Measurements from ENCODE around the gene RALGPS1.

The RALGPS1 gene

GRCh38 chr9:126980231-126980630 lies 65.6 kb downstream of the RALGPS1 start:
- no peak for TF ChIP-seq CTCF (IDR thresholded peaks at IDR 0.05; ENCODE audit: low read depth, low read length)

GRCh38 chr9:126981218-126981617 lies 66.6 kb downstream of the RALGPS1 start:
- TF ChIP-seq CTCF (IDR thresholded peaks at IDR 0.05; ENCODE audit: low read depth, low read length): no peak
- H3K4me3 ChIP-seq (ENCODE audit: low read depth, low read length): no peak overlapping the region

More at GRCh38 chr9:126980231-126980630, 65.6 kb downstream of the RALGPS1 start:
- H3K4me3 ChIP-seq (ENCODE audit: low read depth, low read length): no peak overlapping the region

GRCh38 chr9:126982215-126983002 lies 67.8 kb downstream of the RALGPS1 start:
- no peak for TF ChIP-seq CTCF (IDR thresholded peaks at IDR 0.05; ENCODE audit: low read depth, low read length)
- no peak overlapping the region for H3K4me3 ChIP-seq (ENCODE audit: low read depth, low read length)

GRCh38 chr9:126983767-126984166 lies 69.2 kb downstream of the RALGPS1 start:
- H3K4me3 ChIP-seq (ENCODE audit: low read depth, low read length): no peak overlapping the region
- TF ChIP-seq CTCF (IDR thresholded peaks at IDR 0.05; ENCODE audit: low read depth, low read length): no peak

- H3K4me3 ChIP-seq (ENCODE audit: low read depth, low read length): no peak overlapping the region
- TF ChIP-seq CTCF (IDR thresholded peaks at IDR 0.05; ENCODE audit: low read depth, low read length): no peak
Measured at GRCh38 chr9:126984969-126985368, 70.4 kb downstream of the RALGPS1 start.

GRCh38 chr9:126985870-126986498 lies 71.4 kb downstream of the RALGPS1 start:
- no peak overlapping the region for H3K4me3 ChIP-seq (ENCODE audit: low read depth, low read length)

More at GRCh38 chr9:126985870-126986498, 71.4 kb downstream of the RALGPS1 start:
- TF ChIP-seq CTCF (IDR thresholded peaks at IDR 0.05; ENCODE audit: low read depth, low read length): no peak

Data from WI38 (cell line).